Prostate gland (tissue), 2 donors: ENCODE results near the gene ATP2C2.

ENCODE experiments used
- CTCF ChIP-seq, 4 experiments: fragments of 200-600 bp in 2 of 4; fragments of 450-650 bp in 2 of 4; sonication (generic) in 2 of 4; IDR thresholded peaks; 1 replicate in 3 of 4; 2 replicates in 1 of 4; pipeline ENCODE4 v1.5.1; 2016 to 2019; ENCODE audit warnings: antibody characterized with exemption in 4 of 4, mild to moderate bottlenecking in 2 of 4, moderate library complexity in 2 of 4
- POLR2A ChIP-seq: fragments of 450-650 bp; IDR thresholded peaks from one replicate; pipeline ENCODE4 v1.6.1; 2016; ENCODE audit warnings: antibody characterized with exemption, mild to moderate bottlenecking
- POLR2AphosphoS5 ChIP-seq: sonication (generic); formaldehyde crosslinking; IDR thresholded peaks from one replicate; pipeline ENCODE4 v1.6.1; 2017; ENCODE audit warnings: antibody characterized with exemption

GRCh38 chr16:84332975-84333684, 35.2 kb upstream of the ATP2C2 start:
- no peak for TF ChIP-seq CTCF (IDR thresholded peaks at IDR 0.05)
- TF ChIP-seq POLR2A = no peak
- no peak for TF ChIP-seq POLR2AphosphoS5
